ENCODE data around the gene IL37.
"Not testable (repeated sequence)": the region's sequence is repeated elsewhere in the genome, so short reads cannot be mapped to it uniquely, and the experiment has no call there.

Gene IL37

DNA sequence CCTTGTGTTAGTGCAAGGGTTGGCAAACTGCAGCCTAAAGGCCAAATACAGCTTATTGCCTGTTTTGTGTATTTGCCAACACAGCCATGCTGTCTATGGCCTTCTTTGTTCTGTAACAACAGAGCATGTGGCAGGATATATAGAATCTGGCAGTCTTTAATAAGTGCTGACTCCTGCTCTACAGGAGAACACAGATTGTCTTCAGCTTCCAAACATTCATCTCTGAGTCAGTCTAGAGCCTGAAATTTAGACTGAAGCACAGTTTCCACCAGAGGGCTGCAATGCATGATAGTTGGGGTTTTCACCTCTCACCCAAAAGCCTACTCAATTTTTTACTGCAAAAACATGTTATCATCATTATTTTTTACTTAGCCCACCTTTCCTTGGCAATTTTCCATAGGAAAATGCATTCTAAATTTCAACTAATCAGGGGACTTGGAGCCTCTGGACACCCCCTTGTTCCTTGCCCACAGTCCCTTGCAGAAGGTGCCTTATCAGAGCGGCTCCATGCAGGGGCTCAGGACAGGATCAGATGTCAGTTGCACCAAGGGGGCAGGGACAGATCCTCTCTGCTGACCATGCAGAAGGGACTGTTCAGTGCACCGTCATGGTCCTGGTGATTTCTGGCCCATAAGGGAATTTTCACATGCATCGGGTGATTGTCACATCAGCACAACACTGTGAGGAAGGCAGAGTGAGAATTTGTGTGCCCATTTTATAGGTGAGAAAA, 12.4 kb downstream of the IL37 start:
- DNase-seq (ENCODE audit: low spot score) = no peak

DNA sequence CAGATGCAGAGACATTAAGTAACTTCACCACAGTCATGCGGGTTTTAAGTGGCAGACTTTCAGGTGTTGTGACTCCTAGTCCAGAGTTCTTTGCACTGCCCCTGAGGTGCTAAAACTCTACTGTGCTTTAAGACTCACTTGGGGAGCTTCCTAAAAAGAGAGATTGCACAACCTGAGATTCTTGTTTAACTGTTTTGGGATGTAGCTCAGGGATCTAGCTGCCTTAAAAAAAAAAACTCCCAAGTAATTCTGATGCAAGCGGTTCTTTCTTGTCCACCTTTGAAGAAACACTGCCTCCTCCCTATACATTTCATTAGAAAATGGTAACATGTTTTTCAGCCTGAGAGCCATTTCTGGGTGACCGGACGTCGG, 13.0 kb downstream of the IL37 start:
- DNase-seq (ENCODE audit: low spot score) = no peak

DNA sequence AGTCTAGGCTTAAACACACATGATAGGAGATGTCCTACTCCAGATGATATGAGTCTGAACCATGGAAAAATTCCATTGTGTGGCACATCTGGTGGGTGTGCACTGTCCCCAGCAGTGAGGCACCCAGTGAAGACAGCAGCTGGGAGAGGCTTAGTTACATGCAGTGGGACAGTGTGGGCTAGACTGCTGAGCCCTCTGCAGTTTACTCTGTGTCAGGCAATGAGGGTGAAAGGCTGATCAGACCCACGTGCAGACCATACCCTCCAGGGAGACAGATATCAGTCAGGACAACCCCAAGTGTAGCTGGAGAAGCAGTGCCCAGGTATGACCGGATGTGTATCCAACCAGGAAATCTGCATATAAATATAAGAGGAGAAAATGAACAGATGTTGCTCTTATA, 13.4 kb downstream of the IL37 start:
- DNase-seq (ENCODE audit: low spot score) = no peak

DNA sequence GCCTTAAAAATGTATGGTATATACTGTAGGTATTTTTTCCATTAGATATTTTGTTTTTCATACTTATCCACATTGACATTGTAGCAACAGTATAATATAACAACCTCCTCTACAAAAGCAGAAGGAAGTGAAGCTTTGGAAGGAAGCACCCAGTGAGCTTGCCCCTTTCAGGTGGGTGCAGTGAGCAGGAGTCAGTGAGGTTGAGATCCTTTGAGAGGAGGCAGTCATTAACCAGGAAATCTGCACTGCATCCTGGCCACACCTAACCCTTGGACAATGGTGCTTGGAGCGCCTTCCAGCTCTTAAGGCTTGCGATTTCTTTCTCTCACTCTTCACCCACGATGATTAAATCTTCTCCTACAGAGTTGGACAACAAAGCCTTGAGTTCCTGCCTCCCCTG, 13.9 kb downstream of the IL37 start:
- peak; percentile 68 for DNase-seq (ENCODE audit: low spot score)

DNA sequence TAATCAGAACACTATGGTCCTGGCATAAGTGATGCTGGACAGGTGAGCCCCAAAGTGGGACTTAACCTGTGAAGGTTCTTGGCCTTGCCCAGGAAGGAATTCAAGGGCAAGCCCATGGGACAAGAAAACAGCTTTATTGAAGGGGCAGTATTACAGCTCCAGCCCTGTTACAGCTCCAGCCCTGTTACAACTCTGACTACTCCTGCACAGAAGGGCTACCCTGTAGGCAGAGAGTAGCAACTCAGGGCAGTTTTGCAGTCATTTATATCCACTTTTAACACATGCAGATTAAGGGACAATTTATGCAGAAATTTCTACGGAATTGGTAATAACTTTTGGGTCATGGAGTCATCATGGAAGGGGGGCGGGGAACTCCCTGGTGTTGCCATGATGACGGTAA, 15.7 kb downstream of the IL37 start:
- DNase-seq (ENCODE audit: low spot score) = no peak

DNA sequence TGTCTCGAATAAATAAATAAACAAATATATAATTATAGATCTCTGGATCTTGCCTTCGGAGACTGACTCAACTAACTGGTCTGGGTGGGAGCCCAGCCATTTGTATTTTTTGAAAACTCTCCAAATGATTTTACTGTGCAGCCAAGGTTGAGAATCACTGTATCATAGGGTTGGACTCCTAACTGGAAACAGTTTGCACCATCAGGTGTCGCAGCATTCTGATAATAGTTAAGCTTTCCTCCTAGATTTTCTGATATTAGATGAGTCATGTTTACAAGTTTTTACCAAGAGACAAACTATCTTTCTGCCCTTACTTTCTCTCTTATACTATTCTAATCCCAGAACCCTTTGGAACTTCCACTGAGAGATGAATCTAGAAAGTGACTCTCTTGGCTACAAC, 16.8 kb downstream of the IL37 start:
- DNase-seq (ENCODE audit: low spot score) = no peak

DNA sequence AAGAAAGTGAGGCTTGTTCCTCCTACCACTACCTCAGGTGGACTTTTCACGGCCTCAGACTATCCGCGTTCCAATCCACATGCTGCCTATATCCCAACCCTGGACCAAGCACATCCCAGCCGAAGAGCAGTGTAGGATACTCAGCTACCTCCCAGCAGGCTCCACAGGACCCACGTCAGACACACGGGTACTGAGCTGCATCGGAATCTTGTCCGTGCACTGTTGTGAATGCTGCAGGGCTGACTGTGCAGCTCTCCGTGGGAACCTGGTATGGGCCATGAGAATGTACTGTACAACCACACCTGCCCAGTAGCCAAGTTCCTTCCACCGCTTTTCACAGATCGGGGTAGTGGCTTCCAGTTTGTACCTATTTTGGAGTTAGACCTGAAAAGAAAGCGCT, 22.3 kb downstream of the IL37 start:
- no peak for DNase-seq (ENCODE audit: low spot score)

DNA sequence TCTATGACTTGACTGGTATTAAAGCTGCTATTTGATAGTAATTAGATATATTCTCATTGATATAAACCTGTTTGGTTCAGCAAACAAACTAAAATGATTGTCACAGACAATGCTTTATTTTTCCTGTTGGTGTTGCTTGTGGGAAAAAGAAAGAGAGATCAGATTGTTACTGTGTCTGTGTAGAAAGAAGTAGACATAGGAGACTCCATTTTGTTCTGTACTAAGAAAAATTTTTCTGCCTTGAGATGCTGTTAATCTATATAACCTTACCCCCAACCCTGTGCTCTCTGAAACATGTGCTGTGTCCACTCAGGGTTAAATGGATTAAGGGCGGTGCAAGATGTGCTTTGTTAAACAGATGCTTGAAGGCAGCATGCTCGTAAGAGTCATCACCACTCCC, 23.2 kb downstream of the IL37 start:
- not testable (repeated sequence) for DNase-seq (ENCODE audit: low spot score)

DNA sequence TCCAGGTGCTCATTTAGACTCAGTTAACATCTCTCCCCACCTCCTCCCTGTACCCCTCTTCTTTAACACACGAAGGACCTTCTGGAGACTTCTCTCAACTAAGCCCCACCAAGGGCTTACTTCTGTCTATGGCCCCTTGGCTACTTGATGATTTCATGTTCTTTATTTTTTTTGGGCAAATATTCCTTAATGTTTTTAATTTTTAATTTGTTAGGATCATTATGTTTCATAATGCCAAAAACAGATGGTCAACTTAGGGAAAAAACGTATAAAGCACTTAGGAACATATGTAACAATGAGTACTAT, 25.9 kb downstream of the IL37 start:
- DNase-seq (ENCODE audit: low spot score) = no peak

DNA sequence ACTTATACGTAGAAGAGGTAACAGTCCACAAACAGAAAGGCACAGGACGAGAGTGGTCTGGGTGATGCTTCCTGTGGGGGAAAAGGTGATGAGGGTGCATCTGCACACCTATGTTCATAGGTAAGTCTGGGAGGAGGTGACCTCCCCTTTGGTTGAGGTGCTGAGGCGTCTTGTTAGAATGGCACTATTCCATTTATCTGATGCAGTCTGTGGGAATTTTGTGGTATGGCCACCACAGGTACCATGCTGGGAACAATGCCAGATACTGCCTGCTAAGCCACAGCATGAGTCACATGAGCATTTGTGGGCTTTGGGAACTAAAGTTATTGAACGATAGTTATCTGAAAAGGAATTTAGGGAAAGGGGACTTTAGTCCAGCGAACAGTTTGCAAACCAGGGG, 27.9 kb downstream of the IL37 start:
- DNase-seq (ENCODE audit: low spot score) = peak; percentile 89

DNA sequence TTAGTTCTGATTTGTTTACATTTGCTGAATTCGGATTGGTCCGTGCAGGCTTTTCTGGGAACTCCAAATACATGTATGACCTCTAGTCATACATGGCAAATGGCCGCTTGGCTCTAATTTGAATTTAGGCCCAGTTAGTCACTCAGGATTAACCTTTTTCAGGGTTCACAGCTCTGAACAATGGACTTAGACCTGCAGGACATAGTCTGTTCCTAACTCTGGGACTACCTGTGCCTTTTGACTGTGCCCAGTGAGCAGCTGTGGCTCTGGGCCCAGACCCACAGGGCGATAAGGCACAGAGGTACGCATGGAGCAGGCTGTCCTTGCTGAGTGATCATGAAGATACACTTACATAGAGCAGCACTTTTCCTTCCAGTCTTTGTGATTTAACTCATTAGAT, 28.5 kb downstream of the IL37 start:
- no peak for DNase-seq (ENCODE audit: low spot score)

DNA sequence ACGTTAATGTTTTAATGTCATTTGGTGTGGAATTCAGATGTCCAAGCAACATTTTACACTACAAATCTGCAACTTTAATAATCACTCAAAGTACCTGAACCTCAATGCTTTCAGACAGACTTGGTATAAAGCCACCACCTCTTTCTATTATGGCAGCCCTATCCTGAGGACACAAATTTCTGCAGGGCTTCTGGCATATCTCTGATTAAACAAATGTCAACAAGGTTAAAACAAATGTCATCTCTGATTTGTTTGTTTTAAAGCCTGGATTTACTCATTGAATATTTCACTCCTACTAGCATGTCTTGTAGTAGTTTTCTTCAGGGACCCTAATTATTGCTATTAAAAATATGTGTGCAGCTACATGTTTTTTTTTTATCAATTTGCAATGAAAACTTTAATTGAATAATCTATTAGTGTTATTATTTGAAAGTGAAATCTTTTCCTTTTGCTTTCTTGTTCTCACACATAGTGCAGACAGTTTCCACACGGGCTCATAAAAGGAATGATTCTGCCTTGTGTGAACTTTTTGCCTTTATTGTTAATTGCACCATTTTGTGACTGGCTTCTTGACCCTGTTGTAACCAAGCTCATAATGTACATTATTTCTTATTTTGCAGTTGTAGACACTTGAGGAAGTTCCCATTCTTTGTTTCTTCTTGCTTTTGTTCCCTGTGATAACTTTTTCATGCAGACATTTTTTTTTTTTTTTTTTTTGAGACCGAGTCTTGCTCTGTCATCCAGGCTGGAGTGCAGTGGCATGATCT, 30.1 kb downstream of the IL37 start:
- DNase-seq (ENCODE audit: low spot score) = no peak

DNA sequence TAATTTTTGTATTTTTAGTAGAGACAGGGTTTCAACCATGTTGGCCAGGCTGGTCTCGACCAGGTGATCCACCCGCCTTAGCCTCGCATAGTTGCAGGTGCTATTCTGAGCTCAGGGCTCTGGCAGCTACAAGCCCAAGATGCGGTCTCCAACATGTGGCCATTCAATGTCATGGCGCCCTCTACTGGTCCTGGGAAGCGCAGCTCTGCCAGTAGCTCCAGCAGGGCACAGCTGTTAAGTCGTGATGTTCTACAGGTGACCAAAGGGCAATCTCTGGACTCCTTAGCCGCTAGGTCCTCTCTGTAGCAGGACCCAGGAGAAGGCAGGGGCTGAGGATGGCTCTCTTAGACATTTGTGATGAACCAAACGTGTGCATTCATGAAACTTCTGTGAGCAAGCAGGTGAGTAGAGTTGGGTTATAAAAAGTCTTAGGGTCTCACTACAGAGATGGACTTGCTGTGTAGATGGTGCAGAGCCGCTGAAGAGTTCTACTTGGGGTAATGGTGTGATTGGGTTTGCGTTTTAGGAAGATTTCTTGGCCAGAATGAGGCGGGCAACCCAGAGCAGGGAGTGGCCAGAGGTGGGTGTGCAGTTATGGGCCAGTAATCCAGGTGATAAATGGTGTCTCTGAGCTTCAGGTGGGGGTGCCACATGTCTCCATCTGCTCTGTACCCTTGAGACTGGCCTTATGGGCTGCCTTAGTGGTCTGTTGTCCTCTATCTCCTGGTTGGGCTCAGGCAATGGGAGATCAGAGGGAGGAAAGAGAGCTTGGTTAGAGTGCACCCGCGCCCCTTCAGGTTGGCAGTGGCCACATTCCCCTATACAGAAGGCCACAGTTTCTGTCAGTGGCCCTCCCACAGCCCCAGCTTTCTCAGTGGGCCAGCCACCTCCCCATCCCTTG, 31.0 kb downstream of the IL37 start:
- DNase-seq (ENCODE audit: low spot score) = peak; percentile 82

DNA sequence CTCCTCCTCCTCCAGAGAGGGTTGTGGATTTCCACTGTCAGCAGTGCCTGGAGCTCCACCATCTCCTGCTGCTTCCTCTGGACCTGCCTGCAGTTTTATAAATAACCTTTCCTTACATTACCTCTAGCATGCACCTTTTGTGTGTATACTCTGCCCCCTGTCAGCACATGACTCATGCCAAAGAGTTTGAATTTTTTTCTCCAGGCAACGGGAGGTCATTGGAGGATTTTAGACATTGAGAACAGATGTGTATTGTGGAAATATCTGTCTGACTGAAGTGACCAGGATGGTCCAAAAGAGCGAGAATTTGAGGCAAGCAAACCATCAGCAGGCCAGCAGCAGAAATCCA, 31.7 kb downstream of the IL37 start:
- peak; percentile 52 for DNase-seq (ENCODE audit: low spot score)

DNA sequence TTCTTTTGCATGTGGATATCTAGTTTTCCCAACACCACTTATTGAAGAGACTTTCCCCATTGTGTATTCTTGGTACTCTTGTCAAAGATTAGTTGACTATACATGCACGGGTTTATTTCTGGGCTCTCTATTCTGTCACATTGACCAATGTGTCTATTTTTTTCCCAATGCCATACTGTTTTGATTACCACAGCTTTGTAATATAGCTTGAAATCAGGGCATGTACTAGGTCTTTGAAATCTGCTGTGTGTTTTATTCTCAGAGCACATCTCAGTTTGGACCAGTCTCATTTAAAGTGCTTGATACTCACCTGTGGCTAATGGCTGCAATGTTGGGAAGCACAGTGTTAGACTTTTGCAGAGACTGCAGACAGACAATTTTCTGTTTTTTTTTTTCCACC, 34.0 kb downstream of the IL37 start:
- DNase-seq (ENCODE audit: low spot score) = no peak

DNA sequence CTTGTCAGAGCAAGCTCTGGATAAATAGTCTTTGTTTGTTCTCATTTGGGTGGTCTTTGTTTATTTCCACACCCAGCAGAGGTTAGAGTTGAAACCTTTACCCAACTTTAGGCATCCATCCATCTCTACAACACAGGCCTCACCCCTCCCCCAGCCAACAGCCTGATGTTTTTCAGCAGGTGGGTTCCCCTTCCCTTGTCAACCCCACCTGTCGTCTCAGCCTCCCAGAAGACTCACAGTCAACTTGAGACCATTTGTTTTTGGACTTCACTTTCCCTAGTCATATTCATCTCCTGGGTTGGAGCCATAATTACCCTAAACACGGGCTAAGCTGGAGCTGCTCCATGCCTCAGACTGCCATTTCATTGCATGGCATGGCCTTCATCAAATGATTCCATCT, 35.1 kb downstream of the IL37 start:
- no peak for DNase-seq (ENCODE audit: low spot score)

DNA sequence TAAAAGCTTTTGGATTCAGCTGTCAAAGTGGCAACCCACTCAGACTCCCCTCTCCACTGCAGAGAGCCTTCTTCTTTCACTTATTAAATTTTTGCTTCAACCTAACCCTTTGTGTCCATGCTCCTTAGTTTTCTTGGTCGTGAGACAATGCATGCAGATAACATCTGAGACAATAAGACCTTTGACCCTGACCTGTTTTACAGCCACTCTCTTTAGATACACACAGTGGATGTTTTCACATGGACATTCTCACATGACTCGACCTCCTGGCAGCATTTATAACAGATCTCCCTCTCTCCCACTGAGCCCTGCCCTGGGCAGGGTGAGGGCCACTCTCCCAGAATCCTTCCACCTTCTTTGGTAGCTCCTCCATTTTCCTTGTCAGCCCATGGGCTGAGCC, 36.4 kb downstream of the IL37 start:
- no peak for DNase-seq (ENCODE audit: low spot score)

DNA sequence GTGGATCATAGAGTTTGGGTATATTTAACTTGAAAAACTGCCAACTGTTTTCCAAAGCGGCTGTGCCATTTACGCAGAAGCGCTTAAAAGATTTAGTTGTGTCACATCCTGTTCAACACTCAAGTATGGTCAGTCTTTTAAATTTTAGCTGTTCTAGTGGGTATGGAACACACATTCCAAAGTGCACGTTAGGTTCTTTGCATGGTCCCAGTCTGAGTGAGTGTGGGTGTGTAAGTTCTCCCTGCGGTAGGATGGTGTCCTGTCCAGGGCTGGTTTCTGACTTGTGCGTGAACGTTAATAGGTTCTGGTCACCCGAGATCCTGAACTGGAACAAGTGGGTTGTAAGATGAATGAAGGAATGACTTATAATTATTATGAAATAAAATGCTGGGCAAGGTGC, 38.5 kb downstream of the IL37 start:
- no peak for DNase-seq (ENCODE audit: low spot score)

DNA sequence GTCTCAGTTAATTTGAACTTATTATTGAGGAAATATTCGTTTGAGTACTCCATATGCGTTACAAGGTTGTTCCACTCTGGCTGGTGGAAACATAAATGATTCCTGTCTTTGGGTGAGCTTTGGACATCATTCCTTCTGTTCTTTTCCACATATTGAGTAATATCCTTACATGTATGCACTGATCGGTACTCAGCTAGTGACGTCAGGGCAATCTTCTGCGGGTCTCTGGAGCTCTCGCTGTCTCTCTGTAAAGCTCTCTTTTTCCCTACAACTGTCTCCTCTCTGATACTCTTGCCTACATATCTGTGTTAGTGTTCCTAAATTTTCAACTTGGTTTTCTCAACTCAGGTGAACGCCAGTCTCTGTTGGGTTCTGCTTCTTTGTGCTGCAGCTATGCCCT, 43.4 kb downstream of the IL37 start:
- no peak for DNase-seq (ENCODE audit: low spot score)

DNA sequence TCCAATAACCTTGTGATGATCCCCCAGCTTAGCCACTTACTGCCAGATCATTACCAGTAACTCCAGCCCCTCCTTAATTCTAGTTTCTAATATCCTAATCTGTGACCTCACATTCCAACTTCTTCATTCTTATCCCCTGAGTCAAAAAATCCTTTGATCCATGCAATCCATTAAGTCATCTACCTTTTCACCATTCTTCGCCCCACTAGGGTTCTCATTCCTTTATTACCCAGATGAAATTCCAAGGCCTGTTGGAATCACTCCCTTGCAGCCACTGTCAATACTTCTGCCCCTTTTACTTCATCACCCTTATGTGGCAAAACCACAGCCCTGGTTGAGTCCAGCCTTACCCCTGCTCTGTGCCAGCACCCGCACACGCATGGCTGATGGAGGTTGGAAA, 46.5 kb downstream of the IL37 start:
- peak; percentile 74 for DNase-seq (ENCODE audit: low spot score)

DNA sequence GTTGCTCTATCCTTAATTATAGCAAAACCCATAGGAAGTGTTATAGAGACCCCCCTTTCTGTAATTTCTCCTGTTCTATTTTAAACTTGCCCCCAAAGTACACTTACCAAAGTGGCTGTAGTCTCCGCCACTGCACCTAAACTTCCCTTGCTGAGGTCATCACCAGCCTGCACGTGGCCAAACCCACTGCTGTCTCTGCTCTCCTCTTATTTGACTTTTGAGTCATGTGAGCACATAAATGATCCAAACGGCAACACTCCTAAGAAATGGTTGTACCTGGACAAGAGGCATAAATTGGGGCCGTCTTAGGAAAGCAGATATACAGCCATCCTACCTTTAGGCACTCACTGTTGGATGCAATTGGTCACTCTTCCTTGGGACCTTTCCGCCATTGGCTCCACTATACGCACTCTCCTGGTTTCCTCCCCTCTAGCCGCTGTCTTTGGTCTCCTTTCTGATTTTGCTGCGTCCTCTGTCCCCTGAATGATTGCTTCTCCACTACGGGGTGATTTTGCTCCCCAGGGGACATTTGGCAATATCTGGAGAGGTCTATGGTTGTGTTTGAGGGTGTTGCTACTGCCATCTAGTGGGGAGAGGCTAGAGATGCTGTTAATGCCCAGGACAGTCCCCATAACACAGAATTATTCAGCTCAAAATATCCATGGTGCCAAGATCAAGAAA, 47.6 kb downstream of the IL37 start:
- peak; percentile 59 for DNase-seq (ENCODE audit: low spot score)

DNA sequence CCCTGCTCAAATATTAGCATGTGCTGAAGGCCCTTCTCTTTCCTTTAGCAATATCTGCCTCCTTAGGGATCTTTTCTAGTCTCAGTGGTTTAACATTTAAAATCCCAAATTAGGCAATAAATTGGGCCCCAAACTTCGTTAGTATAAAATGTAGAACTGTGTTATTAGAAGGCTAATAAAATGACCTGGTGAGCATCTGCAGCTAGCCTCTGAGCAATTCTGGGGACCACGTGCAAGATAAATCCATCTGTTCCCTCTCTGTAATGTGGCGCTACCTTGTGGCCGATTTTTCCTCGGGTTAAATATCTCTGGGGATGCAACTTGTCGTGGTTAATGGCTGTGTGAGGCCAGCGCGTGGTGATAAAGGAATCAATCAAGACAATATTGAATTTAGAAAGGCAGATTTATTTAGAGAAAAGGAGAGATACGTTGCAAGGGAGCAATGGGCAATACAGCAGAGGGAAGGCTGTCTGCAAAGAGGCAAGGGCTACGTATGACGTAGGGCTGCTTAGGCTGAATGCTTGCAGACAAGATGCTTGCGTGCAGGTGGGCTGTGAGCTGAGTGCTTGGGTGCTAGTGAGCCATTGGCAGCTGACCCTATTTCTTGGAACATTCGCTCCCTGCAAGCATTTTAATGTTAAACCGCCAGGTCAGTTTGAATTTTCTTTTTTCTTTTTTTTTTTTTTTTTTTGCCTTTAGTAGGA, 48.3 kb downstream of the IL37 start:
- DNase-seq (ENCODE audit: low spot score) = no peak
